Psoas muscle (tissue), 8 donors: ENCODE measurements around the gene RIMS1. TPM values are rescaled to one million over a fixed set of nuclear protein-coding genes. Genes with fewer than 3 reads are reported as not detected.
"Not testable (repeated sequence)": the region's sequence is repeated elsewhere in the genome, so short reads cannot be mapped to it uniquely, and the experiment has no call there.

Experiments used
- ATAC-seq, 4 donors: fragments of 200-7000 bp; cut with Tn5 transposase; one replicate each; pipeline ENCODE4 v1.9.1; 2020; ENCODE audit warnings: moderate library complexity in 3 of 4, mild to moderate bottlenecking in 2 of 4
- DNase-seq, 2 donors: peaks; one replicate each; pipeline ENCODE4 v3.0.0-alpha.2; 2020
- H3K27ac ChIP-seq: fragments of 200-600 bp; one replicate; pipeline ENCODE4 v1.8.0; 2022
- H3K27me3 ChIP-seq, 3 donors: fragments of 200-600 bp in 1 of 3; one replicate each; pipeline versions ENCODE4 v1.6.1 to v1.8.0; 2013 to 2022; ENCODE audit warnings: low read length in 2 of 3, mild to moderate bottlenecking in 2 of 3, moderate library complexity in 1 of 3; ENCODE audit not compliant: insufficient read depth in 3 of 3
- H3K36me3 ChIP-seq, 2 donors: fragments of 200-600 bp in 1 of 2; one replicate each; pipeline versions ENCODE4 v1.6.1 to v1.8.0; 2013 to 2022; ENCODE audit warnings: low read depth in 1 of 2, mild to moderate bottlenecking in 1 of 2, moderate library complexity in 1 of 2; ENCODE audit not compliant: insufficient read depth in 1 of 2
- H3K4me1 ChIP-seq: fragments of 200-600 bp; one replicate; pipeline ENCODE4 v1.8.0; 2022
- H3K4me3 ChIP-seq: fragments of 200-600 bp; one replicate; pipeline ENCODE4 v1.8.0; 2022; ENCODE audit warnings: mild to moderate bottlenecking
- H3K9me3 ChIP-seq: fragments of 200-600 bp; one replicate; pipeline ENCODE4 v1.8.0; 2022
- WGBS, 3 donors: extraction: QIAGEN DNeasy Blood & Tissue Kit; methylation state at CpG; one replicate each; pipeline versions ENCODE4 v1.1.6 to v1.1.7; 2013; 5-methylcytosine and 5-hydroxymethylcytosine counted together
- intact Hi-C, 2 donors: fragments of 100-400 bp; cut with DNase I; formaldehyde crosslinking; loops; one replicate each; pipeline versions ENCODE4 v1.11.0 to v1.14.2; 2022
- polyA plus RNA-seq, 3 donors: library from polyadenylated mRNA; stranded (reverse); fragments of 200-250 nt; gene quantifications; one replicate each; pipeline ENCODE4 v1.2.3, GENCODE V29; 2013
- total RNA-seq, 4 donors: library from RNA; stranded (reverse); fragmentation: NEBNext Ultra II Directional in 2 of 4; extraction: Animal tissue kit (Norgen Biotek cat#: 25700) in 2 of 4; gene quantifications; one replicate each; pipeline versions ENCODE4 v1.2.1 to v1.2.4, GENCODE V29; 2021 to 2023
- TF ChIP-seq, protein P1 (sequence below): fragments of 200-600 bp; IDR thresholded peaks from one replicate; pipeline ENCODE4 v1.8.0; 2022; ENCODE audit warnings: antibody characterized with exemption
- donor health status: healthy with polysubstance abuse.
- donor health status: DM: no; HTN: no; CAD: no; lungs with moderate emphysema.
- donor health status: Bipolar disorder and iron deficiency.
- donor health status: healthy.
- donor health status: DM: yes; HTN: yes; CAD: no.
- donor health status: DM: no; HTN: no; CAD: no.
- donor health status: DM: no; HTN: no; CAD: no.
- donor health status: DM: yes; HTN: yes; CAD: no.

Gene RIMS1
- total and polyA plus RNA-seq, 7 donors, result 0.03 to 2.0 (median 0.22) TPM

- WGBS, 3 donors, result 82 to 85% (median 83%) methylated on average over 1 of the region's 1 CpG
These were observed 96.8 kb downstream of the RIMS1 start for GRCh38 chr6:71983131-71983530.

DNA sequence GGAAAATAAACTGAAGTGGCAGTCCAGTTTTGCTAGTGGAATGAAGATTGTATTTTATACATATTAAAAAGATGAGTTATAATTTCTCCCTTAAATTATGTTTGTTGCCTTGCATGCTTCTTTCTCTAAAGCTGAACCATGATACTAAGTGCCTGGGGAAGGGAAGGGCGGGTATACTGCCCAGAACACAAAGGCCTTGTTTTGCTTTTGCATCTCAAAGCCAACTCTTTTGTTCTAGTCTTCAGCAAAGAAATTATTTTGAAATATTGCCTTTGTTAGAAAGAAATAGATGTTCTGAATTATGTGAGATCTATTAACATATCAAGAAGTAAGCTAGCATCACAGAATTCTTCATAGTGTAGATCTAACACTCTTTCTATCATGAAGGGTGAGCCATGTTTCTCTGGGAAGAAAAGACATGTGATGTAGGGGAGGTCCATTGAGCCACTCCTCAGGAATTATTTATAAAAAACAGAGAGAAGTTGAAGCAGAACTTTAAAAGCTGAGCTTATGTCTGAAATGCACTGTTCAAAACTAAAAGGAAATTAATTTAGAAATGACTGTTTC is 108.4 kb downstream of the RIMS1 start:
- H3K36me3 ChIP-seq, result no peaks in the 10 kb centered on the region
- H3K27me3 ChIP-seq, result no peaks in the 10 kb centered on the region
- TF ChIP-seq, protein P1, sequence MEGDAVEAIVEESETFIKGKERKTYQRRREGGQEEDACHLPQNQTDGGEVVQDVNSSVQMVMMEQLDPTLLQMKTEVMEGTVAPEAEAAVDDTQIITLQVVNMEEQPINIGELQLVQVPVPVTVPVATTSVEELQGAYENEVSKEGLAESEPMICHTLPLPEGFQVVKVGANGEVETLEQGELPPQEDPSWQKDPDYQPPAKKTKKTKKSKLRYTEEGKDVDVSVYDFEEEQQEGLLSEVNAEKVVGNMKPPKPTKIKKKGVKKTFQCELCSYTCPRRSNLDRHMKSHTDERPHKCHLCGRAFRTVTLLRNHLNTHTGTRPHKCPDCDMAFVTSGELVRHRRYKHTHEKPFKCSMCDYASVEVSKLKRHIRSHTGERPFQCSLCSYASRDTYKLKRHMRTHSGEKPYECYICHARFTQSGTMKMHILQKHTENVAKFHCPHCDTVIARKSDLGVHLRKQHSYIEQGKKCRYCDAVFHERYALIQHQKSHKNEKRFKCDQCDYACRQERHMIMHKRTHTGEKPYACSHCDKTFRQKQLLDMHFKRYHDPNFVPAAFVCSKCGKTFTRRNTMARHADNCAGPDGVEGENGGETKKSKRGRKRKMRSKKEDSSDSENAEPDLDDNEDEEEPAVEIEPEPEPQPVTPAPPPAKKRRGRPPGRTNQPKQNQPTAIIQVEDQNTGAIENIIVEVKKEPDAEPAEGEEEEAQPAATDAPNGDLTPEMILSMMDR, result no peak
- no peak overlapping the region for H3K27ac ChIP-seq
- ATAC-seq (no peak), DNase-seq (no peak)
- intact Hi-C loops, result no loop called here
- no peak overlapping the region for H3K4me3 ChIP-seq
- H3K4me1 ChIP-seq, result no peaks in the 10 kb centered on the region
- no peaks in the 10 kb centered on the region for H3K9me3 ChIP-seq
- 73 to 91% (median 77%) methylated on average over 1 of the region's 1 CpG for WGBS, 3 donors

More at GRCh38 chr6:71983131-71983530, 96.8 kb downstream of the RIMS1 start:
- Histone ChIP-seq H3K27ac (no peak overlapping the region), H3K4me3 (no peak overlapping the region), H3K9me3 (no peaks in the 10 kb centered on the region), H3K4me1 (no peaks in the 10 kb centered on the region), H3K36me3 (no peaks in the 10 kb centered on the region), H3K27me3 (no peaks in the 10 kb centered on the region)
- DNase-seq (no peak), ATAC-seq (no peak)
- TF ChIP-seq, protein P1, result no peak
- intact Hi-C loops, result no loop called here

GRCh38 chr6:71997341-71997740 is 111.0 kb downstream of the RIMS1 start:
- 83 to 94% (median 88%) methylated on average over 1 of the region's 1 CpG for WGBS, 3 donors
- Histone ChIP-seq H3K27me3 (no peaks in the 10 kb centered on the region), H3K4me1 (no peaks in the 10 kb centered on the region), H3K9me3 (no peaks in the 10 kb centered on the region), H3K4me3 (no peak overlapping the region), H3K27ac (no peak overlapping the region), H3K36me3 (no peaks in the 10 kb centered on the region)
- TF ChIP-seq, protein P1, result no peak
- ATAC-seq, result no peak
- no peak for DNase-seq
- intact Hi-C loops, result no loop called here

DNA sequence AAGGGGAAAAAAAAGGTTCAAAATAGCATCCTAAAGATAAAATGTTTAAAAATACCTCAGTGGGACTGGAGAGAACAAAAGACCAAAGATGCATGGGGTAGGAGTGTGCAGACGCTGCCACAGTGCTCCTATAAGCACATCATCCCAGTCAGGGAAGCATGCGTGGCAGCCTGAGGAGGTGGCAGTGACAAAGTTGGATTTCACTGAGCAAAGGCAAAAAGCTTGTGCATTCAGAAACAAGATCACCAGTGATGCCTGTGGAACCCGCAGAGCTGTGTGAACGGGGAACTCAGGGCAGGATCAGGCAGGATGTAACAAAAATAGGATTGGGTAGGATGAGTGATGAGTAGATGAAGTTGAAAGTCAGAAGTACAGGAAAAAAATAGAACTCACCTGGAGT is 116.1 kb downstream of the RIMS1 start:
- Histone ChIP-seq H3K9me3 (no peaks in the 10 kb centered on the region), H3K27ac (no peak overlapping the region), H3K27me3 (no peaks in the 10 kb centered on the region), H3K4me3 (no peak overlapping the region), H3K36me3 (no peaks in the 10 kb centered on the region), H3K4me1 (no peaks in the 10 kb centered on the region)
- ATAC-seq (no peak), DNase-seq (no peak)
- intact Hi-C loops, result no loop called here
- WGBS, 3 donors, result 80 to 85% (median 82%) methylated on average over 4 of the region's 4 CpGs
- TF ChIP-seq, protein P1, result no peak

DNA sequence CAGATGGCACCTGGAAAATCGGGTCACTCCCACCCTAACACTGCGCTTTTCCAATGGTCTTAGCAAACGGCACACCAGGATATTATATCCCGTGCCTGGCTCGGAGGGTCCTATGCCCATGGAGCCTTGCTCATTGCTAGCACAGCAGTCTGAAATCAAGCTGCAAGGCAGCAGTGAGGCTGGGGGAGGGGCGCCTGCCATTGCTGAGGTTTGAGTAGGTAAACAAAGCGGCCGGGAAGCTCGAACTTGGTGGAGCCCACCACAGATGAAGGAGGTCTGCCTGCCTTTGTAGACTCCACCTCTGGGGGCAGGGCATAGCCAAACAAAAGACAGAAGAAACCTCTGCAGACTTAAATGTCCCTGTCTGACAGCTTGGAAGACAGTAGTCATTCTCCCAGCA is 120.2 kb downstream of the RIMS1 start:
- ATAC-seq, intact Hi-C loops, H3K9me3 ChIP-seq, DNase-seq, H3K27ac ChIP-seq, H3K4me3 ChIP-seq, H3K36me3 ChIP-seq, H3K4me1 ChIP-seq, H3K27me3 ChIP-seq: not testable (repeated sequence)
- 87 to 95% (median 92%) methylated on average over 9 of the region's 9 CpGs for WGBS, 3 donors
